PC-3 (cell line): ENCODE results near the gene GPX3.

Experiments
- CTCF ChIP-seq: fragments of 300-600 bp; sonication (generic); conservative IDR thresholded peaks from 2 replicates; pipeline ENCODE4 v1.5.1; 2017; ENCODE audit warnings: antibody characterized with exemption, low read depth, mild to moderate bottlenecking, low read length
- EZH2 ChIP-seq: fragments of 300-600 bp; sonication (generic); IDR thresholded peaks from one replicate; pipeline ENCODE4 v1.6.1; 2017; ENCODE audit warnings: antibody characterized with exemption, mild to moderate bottlenecking, low read length; ENCODE audit not compliant: unreplicated experiment
- EZH2phosphoT487 ChIP-seq: fragments of 300-600 bp; sonication (generic); IDR thresholded peaks from 2 replicates; pipeline ENCODE4 v1.6.1; 2018; ENCODE audit warnings: mild to moderate bottlenecking, antibody characterized with exemption, low read length, borderline replicate concordance

GRCh38 chr5:151007430-151008209, 12.8 kb upstream of the GPX3 start:
- TF ChIP-seq CTCF = no peak
- TF ChIP-seq EZH2phosphoT487 = no peak
- TF ChIP-seq EZH2 = no peak
